ENCODE results near the gene ILK.

The ILK gene

DNA sequence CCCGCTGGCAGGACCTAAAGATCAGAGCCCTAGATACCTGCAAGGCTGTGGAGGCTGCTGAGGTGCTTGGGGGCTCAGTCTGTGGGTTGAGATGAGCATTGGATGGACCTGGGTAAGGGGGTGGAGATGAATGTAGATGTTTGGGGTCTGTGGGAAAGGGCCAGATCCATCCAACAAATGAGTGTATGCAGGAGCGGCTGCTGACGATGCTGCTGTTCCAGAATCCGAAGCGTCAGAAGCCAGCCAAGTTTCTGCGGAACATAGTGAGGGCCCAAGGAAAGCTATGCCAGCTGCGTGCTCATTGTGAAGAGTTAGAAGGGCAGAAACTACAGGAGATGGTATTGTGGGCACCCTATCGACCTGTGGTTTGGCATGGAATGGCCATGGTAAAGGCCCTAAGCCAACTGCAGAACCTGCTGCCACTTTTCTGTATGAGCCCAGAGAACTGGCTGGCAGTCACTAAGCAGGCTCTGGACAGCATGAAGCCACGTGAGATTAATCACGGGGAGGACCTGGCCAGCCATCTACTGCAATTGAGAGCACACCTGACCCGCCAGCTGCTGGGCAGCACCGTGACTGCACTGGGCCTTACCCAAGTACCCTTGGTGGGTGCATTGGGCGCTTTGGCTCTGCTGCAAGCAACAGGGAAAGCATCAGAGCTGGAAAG, 36.7 kb upstream of the ILK start:
- no peak for ATAC-seq (replicated peaks)
- peak overlapping the region in 1 of 2 donors; percentile 25 for H3K27ac Mint-ChIP-seq
- H3K4me3 Mint-ChIP-seq = no peak overlapping the region
- H3K36me3 Mint-ChIP-seq (ENCODE audit: insufficient read depth) = peaks cover 3% of the 10 kb centered on the region
- peaks cover 0 to 5% of the 10 kb centered on the region in 2 donors for H3K4me1 Mint-ChIP-seq (ENCODE audit: low read depth in 2 of 2)
- no peak for DNase-seq
- H3K9me3 Mint-ChIP-seq = no peaks in the 10 kb centered on the region
- no peaks in the 10 kb centered on the region for H3K27me3 Mint-ChIP-seq

DNA sequence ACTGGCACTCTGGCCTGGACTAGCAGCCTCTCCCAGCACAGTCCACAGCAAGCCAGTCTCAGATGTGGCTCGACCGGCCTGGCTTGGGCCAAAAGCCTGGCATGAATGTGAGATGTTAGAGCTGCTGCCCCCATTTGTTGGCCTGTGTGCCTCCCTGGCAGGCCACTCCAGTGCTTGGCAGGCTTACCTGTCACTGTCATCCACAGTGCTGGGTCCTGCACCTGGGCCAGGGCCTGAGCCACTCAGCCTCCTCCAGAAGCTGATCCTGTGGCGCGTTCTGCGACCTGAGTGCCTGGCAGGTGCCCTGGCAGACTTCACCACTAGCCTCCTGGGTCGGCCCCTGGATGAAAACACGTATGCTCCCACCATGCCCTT, 36.2 kb upstream of the ILK start:
- no peaks in the 10 kb centered on the region for H3K9me3 Mint-ChIP-seq
- no peak for ATAC-seq (replicated peaks)
- peaks cover 3% of the 10 kb centered on the region for H3K36me3 Mint-ChIP-seq (ENCODE audit: insufficient read depth)
- H3K27ac Mint-ChIP-seq = no peak overlapping the region
- H3K4me1 Mint-ChIP-seq (ENCODE audit: low read depth in 2 of 2) = peaks cover 0 to 5% of the 10 kb centered on the region in 2 donors
- H3K4me3 Mint-ChIP-seq = no peak overlapping the region
- no peaks in the 10 kb centered on the region for H3K27me3 Mint-ChIP-seq
- no peak for DNase-seq

DNA sequence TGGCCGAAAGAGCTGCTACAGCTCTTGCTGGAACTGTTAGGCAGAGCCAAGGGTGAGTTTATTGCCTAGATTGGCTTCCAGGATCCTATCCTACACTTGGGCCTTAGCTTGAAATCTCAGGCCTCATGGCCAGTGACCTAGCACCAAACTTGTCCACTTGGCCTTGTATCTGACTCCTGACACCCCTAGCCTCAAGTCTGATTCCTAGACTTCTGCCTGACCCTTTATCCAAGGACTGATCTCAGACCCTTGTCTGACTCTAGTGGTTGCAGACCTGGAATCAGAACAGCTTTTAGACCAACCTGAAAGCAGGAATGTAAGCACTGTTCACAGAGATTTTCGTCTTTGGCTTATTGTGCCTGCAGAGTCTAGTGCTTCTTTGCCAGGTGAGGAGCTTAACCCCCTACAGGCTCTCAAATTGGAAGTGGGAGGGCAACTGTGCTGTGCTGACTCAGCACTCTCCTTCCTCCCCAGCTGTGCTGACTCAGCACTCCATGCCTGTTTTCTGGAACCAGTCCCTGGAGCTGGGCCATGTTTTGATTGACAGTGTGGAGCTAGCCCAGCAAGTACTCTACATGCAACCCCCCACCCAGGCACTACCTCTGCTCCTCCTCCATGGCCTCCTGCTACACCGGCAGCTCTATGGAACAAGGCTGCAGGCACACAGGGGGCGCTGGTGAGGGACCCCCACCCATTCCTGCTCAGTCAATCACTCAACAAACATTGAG, 35.2 kb upstream of the ILK start:
- ATAC-seq (replicated peaks) (no peak), DNase-seq (no peak)
- Mint-ChIP-seq H3K4me1 (ENCODE audit: low read depth in 2 of 2) (peaks cover 0 to 5% of the 10 kb centered on the region in 2 donors), H3K4me3 (no peak overlapping the region), H3K27me3 (no peaks in the 10 kb centered on the region), H3K36me3 (ENCODE audit: insufficient read depth) (peaks cover 3% of the 10 kb centered on the region), H3K27ac (no peak overlapping the region), H3K9me3 (no peaks in the 10 kb centered on the region)

DNA sequence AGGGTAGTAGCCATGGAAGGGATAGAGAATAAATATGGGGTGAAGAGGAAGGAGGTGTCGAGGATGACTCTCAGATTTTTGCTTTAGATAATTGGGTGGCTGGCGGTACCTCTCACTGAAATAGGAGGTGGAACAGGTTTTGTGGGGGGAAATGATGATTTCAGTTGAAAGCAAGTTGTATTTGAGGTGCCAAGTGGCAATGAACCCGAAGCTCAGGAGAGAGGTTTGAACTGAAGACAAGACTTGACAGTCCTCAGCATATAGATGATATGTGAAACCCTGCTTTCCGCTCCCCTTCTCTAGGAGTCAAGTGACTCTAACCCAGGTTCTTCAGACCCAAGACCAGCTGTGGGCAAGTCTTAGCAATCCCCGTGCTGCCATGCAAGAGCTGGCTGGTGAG, 33.9 kb upstream of the ILK start:
- H3K4me3 Mint-ChIP-seq = no peak overlapping the region
- ATAC-seq (replicated peaks) (no peak), DNase-seq (no peak)
- H3K36me3 Mint-ChIP-seq (ENCODE audit: insufficient read depth) = peaks cover 3% of the 10 kb centered on the region
- H3K9me3 Mint-ChIP-seq = no peaks in the 10 kb centered on the region
- peak overlapping the region in 1 of 2 donors; percentile 25 for H3K27ac Mint-ChIP-seq
- peaks cover 0 to 5% of the 10 kb centered on the region in 2 donors for H3K4me1 Mint-ChIP-seq (ENCODE audit: low read depth in 2 of 2)
- H3K27me3 Mint-ChIP-seq = no peaks in the 10 kb centered on the region

DNA sequence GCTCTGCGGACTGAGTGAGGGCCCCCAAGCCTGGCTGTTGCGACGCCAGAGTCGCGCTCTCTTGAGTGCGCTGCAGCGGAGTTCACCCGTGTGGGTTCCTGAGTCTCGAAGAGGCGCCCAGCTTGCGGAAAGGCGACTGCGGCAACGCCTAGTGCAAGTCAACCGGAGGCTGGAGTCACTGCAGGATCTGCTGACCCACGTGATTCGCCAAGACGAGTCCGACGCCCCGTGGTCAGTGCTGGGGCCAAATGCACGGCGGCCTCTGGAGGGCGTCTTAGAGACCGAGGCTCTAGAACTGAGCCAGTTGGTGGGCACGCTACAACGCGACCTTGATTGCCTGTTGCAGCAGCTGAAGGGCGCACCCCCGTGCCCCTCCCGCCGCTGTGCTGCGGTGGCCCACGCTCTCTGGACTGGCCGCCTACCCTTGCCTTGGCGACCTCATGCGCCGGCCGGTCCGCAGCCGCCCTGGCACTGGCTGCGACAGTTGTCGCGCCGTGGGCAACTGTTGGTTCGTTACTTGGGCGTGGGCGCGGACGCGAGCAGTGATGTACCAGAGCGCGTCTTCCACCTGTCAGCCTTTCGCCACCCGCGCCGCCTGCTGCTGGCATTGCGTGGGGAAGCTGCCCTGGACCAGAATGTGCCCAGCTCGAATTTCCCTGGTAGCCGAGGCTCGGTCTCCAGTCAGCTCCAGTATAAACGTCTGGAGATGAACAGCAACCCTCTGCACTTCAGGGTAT, 32.7 kb upstream of the ILK start:
- Mint-ChIP-seq H3K4me3 (no peak overlapping the region), H3K9me3 (no peaks in the 10 kb centered on the region), H3K36me3 (ENCODE audit: insufficient read depth) (peaks cover 3% of the 10 kb centered on the region), H3K27me3 (no peaks in the 10 kb centered on the region), H3K27ac (no peak overlapping the region), H3K4me1 (ENCODE audit: low read depth in 2 of 2) (peaks cover 0 to 5% of the 10 kb centered on the region in 2 donors)
- ATAC-seq (replicated peaks) = no peak
- DNase-seq = no peak

DNA sequence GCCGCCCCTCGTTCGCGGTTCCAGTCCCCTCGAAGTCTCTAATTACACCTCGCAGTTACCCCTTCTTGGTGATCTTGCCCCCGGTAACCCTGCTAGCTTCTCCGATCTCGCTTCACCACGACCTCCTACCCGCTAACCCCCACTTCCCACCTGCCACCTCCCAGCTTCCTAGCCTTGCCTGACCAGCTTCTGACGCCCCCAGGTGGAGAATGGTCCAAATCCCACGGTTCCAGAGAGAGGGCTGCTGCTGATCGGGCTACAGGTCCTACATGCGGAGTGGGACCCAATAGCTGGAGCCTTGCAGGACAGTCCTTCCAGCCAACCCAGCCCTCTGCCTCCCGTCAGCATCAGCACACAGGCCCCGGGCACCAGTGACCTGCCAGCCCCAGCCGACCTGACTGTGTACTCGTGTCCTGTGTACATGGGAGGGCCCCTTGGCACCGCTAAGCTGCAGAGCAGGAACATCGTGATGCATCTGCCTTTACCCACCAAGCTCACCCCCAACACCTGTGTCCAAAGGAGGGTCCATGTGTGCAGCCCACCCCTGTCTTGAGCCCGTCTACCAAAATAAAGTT, 32.1 kb upstream of the ILK start:
- Mint-ChIP-seq H3K9me3 (no peaks in the 10 kb centered on the region), H3K4me1 (ENCODE audit: low read depth in 2 of 2) (peaks cover 0 to 5% of the 10 kb centered on the region in 2 donors), H3K4me3 (no peak overlapping the region), H3K27ac (peak overlapping the region in 1 of 2 donors; percentile 80), H3K27me3 (no peaks in the 10 kb centered on the region), H3K36me3 (ENCODE audit: insufficient read depth) (peaks cover 3% of the 10 kb centered on the region)
- ATAC-seq (replicated peaks) = no peak
- DNase-seq = no peak

DNA sequence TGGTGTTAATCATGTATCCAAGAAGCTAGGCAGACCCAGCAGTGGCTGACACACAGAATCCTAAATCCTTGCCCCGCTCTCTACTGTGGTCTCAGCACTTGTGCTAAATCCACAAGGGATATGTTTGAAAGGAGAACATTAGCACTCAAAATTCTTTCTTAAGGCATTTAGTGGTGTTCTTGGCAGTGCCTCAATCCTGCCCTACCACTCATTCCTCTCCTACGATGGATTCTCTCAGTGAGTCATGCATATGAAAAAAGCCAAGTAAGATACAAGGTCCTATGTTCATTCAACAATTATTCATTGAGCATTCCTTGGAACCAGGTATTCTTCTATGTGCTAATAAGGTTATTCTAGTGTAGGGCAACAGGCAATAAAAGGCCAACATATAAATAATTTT, 31.4 kb upstream of the ILK start:
- Mint-ChIP-seq H3K27ac (peak overlapping the region in 1 of 2 donors; percentile 80), H3K4me1 (ENCODE audit: low read depth in 2 of 2) (peaks cover 0 to 6% of the 10 kb centered on the region in 2 donors), H3K4me3 (no peak overlapping the region), H3K36me3 (ENCODE audit: insufficient read depth) (peaks cover 3% of the 10 kb centered on the region), H3K27me3 (no peaks in the 10 kb centered on the region), H3K9me3 (no peaks in the 10 kb centered on the region)
- ATAC-seq (replicated peaks) (no peak), DNase-seq (no peak)

DNA sequence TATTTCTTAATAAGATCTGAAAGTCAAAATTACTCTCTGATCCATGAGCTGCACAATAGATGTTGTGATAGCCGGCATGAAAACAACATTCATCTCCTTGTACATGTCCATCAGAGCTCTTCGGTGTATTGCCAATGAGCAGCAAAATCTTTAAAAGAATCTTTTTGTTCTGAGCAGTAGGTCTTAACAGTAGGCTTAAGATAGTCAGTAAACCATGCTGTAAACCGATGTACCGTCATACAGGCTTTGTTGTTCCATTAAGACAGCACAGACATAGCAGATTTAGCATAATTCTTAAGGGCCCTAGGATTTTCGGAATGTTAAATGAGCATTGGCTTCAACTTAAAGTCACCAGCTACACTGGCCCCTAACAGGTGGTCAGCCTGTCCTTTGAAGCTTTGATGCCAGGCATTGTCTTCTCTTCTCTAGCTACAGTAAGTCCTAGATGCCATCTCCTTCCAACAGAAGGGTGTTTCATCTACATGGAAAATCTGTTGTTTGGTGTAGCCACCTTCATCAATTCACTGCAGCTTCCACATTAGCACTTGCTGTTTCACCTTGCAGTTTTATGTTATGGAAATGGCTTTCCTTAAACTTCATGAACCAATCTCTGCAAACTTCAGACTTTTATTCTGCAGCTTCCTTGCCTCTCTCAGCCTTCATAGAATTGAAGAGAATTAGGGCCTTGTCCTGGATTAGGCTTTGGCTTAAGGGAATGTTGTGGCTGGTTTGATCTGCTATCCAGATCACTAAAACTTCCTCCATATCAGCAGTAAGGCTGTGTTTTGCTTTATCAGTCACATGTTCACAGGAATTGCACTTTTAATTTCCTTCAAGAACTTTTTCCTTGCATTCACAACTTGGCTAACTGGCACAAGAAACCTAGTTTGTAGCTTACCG, 28.5 kb upstream of the ILK start:
- Mint-ChIP-seq H3K4me1 (ENCODE audit: low read depth in 2 of 2) (peaks cover 0 to 1% of the 10 kb centered on the region in 2 donors), H3K27me3 (no peaks in the 10 kb centered on the region), H3K4me3 (no peak overlapping the region), H3K9me3 (no peaks in the 10 kb centered on the region), H3K27ac (no peak overlapping the region), H3K36me3 (ENCODE audit: insufficient read depth) (no peaks in the 10 kb centered on the region)
- DNase-seq (no peak), ATAC-seq (replicated peaks) (no peak)

DNA sequence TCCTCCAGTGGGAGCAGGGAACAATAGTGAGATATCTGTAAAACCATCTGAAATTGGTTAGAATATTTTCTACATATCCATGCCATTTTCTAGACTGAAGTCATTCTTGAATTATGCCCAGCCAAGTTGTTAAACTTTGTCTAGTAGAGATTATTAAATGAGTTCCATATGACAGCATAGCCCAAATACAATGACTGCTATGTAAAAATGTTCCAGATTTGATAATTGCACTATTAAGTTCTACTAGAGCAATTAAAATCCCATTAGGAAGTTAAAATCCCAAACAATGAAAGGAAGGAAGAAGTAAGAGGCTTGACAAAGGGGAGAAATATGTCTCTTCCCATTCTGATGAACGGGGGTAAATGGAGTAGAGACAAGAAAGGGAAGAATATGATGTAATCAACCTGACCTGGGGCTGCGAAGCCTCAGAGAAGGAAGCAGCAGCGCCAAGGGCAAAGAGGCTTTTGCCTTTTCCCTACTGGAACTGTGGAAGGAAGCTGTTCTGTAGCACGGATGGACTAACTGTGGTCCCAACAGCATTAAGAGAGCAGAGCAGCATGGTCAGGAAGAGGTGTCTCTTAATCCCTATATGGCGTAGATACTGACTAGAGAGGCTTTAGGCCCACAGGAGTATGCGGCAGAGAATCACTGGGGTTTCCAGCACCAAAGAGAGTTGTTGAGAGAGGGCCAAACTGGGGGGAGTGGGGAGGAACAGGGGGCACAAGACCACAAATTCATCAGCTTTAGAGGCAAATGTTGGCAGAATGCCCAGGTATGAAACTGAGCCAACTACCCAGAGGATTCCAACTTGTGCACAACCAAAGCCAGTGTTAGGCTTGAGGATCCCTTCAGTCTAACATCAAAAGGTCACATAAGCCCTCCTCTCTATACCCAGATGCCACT, 26.9 kb upstream of the ILK start:
- H3K27ac Mint-ChIP-seq = peak overlapping the region in 1 of 2 donors; percentile 1
- H3K9me3 Mint-ChIP-seq = no peaks in the 10 kb centered on the region
- no peak overlapping the region for H3K4me3 Mint-ChIP-seq
- H3K36me3 Mint-ChIP-seq (ENCODE audit: insufficient read depth) = no peaks in the 10 kb centered on the region
- H3K27me3 Mint-ChIP-seq = no peaks in the 10 kb centered on the region
- no peak for ATAC-seq (replicated peaks)
- DNase-seq = no peak
- H3K4me1 Mint-ChIP-seq (ENCODE audit: low read depth in 2 of 2) = peaks cover 0 to 4% of the 10 kb centered on the region in 2 donors

DNA sequence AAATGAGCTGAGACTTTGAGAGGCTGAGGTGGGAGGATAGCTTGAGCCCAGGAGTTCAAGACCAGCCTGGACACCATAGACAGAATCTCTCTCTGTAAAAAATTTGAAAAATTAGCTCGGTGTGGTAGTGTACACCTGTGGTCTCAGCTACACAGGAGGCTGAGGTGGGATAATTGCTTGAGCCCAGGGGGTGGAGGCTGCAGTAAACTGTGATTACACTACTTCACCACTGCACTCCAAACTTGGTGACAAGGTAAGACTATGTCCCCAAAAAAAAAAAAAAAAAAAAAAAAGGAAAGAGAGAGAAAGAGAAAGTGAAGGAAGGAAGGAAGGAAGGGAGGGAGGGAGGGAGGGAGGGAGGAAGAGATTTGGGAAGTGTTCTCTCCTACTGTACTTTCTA, 25.4 kb upstream of the ILK start:
- Mint-ChIP-seq H3K4me3 (no peak overlapping the region), H3K36me3 (ENCODE audit: insufficient read depth) (peaks cover 4% of the 10 kb centered on the region), H3K4me1 (ENCODE audit: low read depth in 2 of 2) (peaks cover 0 to 4% of the 10 kb centered on the region in 2 donors), H3K27me3 (no peaks in the 10 kb centered on the region), H3K27ac (no peak overlapping the region), H3K9me3 (no peaks in the 10 kb centered on the region)
- no peak for ATAC-seq (replicated peaks)
- no peak for DNase-seq

DNA sequence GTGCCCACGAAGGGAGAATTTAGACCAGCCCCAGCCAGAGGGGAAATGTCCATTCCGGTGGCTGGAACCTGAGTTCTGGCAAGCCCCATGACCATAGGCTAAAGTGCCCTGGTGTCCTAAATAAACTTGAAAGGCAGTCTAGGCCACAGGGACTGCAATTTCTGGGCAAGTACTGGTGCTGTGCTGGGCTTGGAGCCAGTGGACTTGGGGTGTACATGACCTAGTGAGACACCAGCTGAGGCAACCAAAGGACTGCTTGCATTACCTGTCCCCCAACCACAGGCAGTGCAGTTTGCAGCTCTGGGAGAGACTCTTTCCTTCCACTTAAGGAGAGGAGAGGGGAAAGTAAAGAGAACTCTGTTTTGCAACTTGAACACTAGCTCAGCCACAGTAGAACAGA, 23.9 kb upstream of the ILK start:
- peaks cover 7% of the 10 kb centered on the region for H3K36me3 Mint-ChIP-seq (ENCODE audit: insufficient read depth)
- no peak for ATAC-seq (replicated peaks)
- H3K27me3 Mint-ChIP-seq = no peaks in the 10 kb centered on the region
- no peak overlapping the region for H3K4me3 Mint-ChIP-seq
- DNase-seq = no peak
- H3K4me1 Mint-ChIP-seq (ENCODE audit: low read depth in 2 of 2) = peaks cover 0 to 4% of the 10 kb centered on the region in 2 donors
- H3K27ac Mint-ChIP-seq = no peak overlapping the region
- H3K9me3 Mint-ChIP-seq = peaks cover 2 to 10% of the 10 kb centered on the region in 2 donors

DNA sequence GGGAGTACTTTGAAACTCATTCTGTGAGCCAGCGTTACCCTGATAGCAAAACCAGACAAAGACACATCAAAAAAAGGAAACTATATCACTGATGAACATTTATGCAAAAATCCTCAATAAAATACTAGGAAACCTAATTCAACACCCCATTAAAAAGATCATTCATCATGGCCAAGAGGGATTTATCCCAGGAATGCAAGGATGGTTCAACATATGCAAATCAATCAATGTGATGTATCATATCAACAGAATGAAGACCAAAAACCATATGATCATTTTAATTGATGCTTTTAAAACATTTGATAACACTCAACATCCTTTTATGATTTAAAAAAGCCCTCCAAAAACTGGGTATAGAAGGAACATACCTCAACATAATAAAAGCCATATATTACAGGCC, 20.0 kb upstream of the ILK start:
- Mint-ChIP-seq H3K27me3 (no peaks in the 10 kb centered on the region), H3K4me1 (ENCODE audit: low read depth in 2 of 2) (peaks cover 0 to 7% of the 10 kb centered on the region in 2 donors), H3K36me3 (ENCODE audit: insufficient read depth) (peaks cover 14% of the 10 kb centered on the region), H3K4me3 (no peak overlapping the region), H3K9me3 (peaks cover 2 to 12% of the 10 kb centered on the region in 2 donors), H3K27ac (no peak overlapping the region)
- ATAC-seq (replicated peaks) = no peak
- DNase-seq = no peak
